Kidney capillary endothelial cell (primary cell): ENCODE measurements around the gene PSMA2.
"Not testable (repeated sequence)": the region's sequence is repeated elsewhere in the genome, so short reads cannot be mapped to it uniquely, and the experiment has no call there.

Source experiments
- DNase-seq: peaks from one replicate; pipeline ENCODE4 v3.0.0-alpha.2; 2018; ENCODE audit warnings: low spot score

PSMA2 gene

GRCh38 chr7:42906181-42906580 lies 25.8 kb downstream of the PSMA2 start:
- no peak for DNase-seq

DNA sequence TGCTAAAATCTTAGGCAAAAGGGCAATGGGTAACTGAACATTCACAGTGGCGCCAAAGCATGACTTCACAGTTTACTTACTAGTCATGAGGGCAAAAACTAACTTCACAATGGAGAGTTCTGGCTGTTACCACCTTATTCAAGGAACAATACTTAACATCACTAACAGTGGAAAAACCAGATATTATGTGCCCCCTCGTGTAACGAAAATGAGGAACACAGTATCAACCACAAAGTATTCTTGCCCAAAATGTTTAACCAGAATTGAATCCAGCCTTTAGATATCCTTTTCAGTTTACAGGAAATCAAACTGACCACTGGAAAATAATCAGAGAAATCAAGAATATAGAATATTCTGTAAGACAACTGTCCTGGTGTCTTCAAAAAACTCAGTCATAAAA lies 29.6 kb downstream of the PSMA2 start:
- no peak for DNase-seq

DNA sequence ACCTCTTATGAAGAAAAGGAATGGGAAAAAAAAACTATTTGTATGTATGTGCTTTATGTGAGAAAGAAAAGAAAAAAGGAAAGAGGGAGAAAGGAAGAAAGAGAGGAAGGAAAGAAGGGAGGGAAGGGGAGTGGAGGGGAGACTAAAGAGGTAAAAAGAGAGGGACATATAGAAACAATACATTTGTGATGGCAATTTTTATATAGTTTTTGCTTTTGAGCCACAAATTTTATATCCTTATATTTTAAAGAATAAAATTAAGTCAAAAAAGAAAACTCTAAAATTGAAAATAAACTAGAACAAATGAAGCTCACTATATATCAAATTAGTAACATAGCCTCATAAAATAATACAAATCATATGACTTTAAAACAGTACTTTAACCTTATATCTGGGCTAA lies 31.1 kb downstream of the PSMA2 start:
- no peak for DNase-seq

DNA sequence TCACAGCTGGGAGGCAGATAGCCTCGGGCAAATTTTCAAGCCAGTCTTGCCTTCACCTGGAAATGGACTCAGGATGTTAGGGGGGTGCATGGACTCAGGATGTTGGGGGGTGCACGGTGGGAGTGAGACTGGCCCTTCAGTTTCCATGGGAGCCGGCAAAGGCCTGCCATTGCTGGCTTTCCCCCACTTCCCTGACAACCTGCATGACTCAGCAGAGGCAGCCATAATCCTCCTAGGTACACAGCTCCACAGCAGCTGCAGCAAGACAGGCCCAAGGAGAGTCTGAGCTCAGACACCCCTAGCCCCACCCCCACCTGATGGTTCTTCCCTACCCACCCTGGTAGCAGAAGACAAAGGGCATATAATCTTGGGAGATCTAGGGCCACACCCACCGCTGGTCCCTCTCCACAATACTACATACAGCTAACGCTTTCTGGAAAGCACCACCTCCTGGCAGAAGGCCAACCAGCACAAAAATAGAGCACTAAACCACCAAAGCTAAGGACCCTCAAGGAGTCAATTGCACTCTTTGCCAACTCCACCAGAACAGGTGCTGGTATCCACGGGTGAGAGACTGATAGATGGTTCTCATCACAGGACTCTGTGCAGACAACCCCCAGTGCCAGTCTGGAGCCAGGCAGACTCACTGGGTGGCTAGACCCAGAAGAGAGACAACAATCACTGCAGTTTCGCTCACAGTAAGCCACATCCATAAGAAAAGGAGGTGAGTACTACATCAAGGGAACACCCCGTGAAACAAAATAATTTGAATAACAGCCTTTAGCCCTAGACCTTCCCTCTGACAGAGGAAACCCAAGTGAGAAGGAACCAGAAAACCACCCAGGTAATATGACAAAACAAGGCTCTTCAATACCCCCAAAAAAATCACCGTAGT lies 38.4 kb downstream of the PSMA2 start:
- DNase-seq: no peak

DNA sequence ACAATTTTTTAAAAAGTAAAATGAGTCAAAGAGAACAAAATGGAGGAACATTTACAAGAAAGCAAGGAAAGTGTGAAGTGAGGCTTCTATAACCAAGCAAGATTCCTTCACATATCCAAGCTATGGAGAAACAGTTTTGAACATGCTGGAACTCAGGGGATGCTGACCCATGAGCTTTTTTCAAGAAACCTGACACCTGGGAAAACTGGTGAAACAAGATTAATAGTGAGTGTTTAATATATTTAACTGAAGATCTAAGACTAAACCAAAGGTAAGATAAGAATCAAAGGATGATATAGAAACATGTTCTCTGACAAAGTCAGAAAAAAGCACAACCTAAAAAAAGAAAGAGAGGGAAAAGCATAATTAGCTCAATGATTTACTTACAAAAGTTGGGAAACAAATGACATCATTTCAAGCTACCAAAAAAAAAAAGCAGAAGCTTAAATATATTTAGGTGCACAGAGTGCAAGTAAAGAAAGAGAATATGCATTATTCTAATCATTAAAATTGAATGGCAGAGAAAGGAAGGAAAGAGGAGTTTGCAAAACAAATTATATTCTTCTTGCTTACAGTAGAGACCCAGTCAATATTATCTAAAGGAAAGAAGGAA lies 45.0 kb downstream of the PSMA2 start:
- DNase-seq: no peak

DNA sequence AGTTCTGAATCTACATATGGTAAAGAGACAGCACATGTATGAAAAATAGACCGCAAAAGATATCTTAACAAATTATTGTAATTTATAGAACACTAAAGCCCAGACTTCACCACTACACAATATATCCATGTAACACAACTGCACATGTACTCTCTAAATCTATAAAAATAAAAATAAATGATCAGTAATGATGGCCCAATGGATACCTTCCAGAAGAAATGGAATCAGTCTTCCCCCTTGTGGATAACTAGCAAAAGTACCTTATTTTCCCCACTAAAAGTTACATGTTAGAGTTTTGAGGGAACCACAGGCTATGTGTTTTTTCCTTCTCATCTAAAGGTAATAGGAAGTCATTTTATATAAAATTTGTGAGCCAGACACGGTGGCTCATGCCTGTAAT lies 45.8 kb downstream of the PSMA2 start:
- peak; percentile 27 for DNase-seq

DNA sequence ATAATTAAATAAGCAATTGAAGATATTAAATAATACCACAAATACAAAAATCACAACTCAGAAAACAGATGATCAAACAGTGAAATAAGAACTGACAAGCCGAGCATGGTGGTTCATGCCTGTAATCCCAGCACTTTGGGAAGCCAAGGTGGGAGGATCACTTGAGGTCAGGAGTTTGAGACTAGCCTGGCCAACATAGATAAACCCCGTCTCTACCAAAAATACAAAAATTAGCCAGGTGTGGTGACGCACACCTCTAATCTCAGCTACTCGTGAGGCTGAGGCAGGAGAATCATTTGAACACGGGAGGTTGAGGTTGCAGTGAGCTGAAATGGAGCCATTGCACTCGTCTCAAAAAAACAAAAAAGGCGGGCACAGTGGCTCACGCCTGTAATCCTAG lies 46.8 kb downstream of the PSMA2 start:
- not testable (repeated sequence) for DNase-seq

DNA sequence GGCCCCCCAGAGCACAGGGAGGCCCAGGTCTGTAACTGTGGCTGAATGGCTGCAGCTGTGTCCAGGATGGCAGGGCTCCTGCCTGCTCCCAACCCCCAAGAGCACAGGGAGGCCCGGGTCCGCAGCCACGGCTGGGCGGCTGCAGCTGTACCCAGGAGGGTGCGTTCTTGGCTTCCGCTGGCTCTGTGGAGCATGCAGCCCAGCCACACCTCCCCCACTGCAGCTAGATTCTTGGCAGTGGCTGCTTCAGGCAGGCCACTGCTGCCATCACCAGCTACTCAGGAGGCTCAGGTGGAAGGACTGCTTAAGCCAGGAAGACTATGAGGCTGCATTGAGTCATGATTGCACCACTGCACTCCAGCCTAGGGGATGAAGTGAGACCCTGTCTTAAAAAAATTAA lies 48.0 kb downstream of the PSMA2 start:
- no peak for DNase-seq

DNA sequence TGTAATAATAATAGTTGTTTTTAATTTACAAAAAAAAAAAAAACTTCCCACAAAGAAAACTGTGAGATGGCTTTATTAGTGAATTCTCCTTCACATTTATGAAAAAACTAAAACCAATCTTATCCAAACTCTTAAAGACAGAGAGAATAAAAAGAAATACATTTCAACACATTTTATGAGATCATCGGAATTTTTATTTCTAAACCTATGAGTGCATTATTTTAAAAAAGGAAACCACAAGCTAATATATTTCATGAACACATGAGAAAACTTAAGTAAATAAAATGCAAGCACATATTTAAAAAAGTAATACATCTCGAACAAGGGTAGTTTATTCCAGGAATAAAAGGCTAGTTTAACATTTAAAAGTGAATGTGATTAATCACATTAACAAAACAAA lies 51.6 kb downstream of the PSMA2 start:
- no peak for DNase-seq

GRCh38 chr7:42878303-42878702 lies 53.7 kb downstream of the PSMA2 start:
- DNase-seq: no peak

DNA sequence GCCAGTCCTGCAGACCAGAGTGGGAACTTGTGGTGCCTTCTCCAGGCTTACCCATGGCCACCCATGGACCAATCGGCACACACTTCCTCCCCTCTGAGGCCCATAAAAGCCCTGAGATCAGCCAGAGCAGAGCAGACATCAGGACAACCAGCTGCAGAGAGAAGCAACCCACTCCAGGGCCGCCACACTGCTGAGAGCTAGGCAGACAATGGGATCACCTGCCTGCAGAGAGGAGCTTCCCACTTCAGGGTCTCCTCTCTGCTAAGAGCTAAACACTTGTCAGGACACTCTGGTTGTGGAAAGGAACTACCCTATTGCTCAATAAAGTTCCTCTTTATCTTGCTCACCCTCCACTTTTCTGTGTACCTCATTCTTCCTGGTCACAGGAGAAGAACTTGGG lies 54.1 kb downstream of the PSMA2 start:
- DNase-seq: no peak

GRCh38 chr7:42876182-42877068 lies 55.5 kb downstream of the PSMA2 start:
- DNase-seq: peak; percentile 65

- DNase-seq: no peak
Observed at GRCh38 chr7:42869131-42870020, 62.6 kb downstream of the PSMA2 start.

GRCh38 chr7:42868480-42868879 lies 63.5 kb downstream of the PSMA2 start:
- DNase-seq: no peak
